Stomach smooth muscle (tissue), 2 donors: ENCODE measurements around the gene SEPTIN6.

Experiments used
- H3K27ac ChIP-seq: one replicate; pipeline ENCODE4 v1.7.0; 2013; ENCODE audit warnings: mild to moderate bottlenecking, low read length, inconsistent platforms
- H3K27me3 ChIP-seq, 2 donors: one replicate each; pipeline ENCODE4 v1.7.0; 2013; ENCODE audit warnings: low read length in 2 of 2; ENCODE audit not compliant: insufficient read depth in 2 of 2, control insufficient read depth in 1 of 2
- H3K36me3 ChIP-seq, 2 donors: one replicate each; pipeline ENCODE4 v1.7.0; 2013; ENCODE audit warnings: low read length in 2 of 2; ENCODE audit not compliant: control insufficient read depth in 2 of 2, insufficient read depth in 2 of 2
- H3K4me1 ChIP-seq: one replicate; pipeline ENCODE4 v1.7.0; 2013; ENCODE audit warnings: low read length; ENCODE audit not compliant: control insufficient read depth, insufficient read depth
- H3K4me3 ChIP-seq, 2 donors: one replicate each; pipeline ENCODE4 v1.7.0; 2013; ENCODE audit warnings: low read length in 2 of 2
- H3K9ac ChIP-seq, 2 donors: one replicate each; pipeline ENCODE4 v1.7.0; 2013; ENCODE audit warnings: low read length in 2 of 2, mild to moderate bottlenecking in 1 of 2
- H3K9me3 ChIP-seq, 2 donors: one replicate each; pipeline ENCODE4 v1.7.0; 2013; ENCODE audit warnings: low read length in 2 of 2; ENCODE audit not compliant: control insufficient read depth in 2 of 2
- donor health status: healthy.
- donor health status: Pancreatic carcinoma.

The SEPTIN6 gene

DNA sequence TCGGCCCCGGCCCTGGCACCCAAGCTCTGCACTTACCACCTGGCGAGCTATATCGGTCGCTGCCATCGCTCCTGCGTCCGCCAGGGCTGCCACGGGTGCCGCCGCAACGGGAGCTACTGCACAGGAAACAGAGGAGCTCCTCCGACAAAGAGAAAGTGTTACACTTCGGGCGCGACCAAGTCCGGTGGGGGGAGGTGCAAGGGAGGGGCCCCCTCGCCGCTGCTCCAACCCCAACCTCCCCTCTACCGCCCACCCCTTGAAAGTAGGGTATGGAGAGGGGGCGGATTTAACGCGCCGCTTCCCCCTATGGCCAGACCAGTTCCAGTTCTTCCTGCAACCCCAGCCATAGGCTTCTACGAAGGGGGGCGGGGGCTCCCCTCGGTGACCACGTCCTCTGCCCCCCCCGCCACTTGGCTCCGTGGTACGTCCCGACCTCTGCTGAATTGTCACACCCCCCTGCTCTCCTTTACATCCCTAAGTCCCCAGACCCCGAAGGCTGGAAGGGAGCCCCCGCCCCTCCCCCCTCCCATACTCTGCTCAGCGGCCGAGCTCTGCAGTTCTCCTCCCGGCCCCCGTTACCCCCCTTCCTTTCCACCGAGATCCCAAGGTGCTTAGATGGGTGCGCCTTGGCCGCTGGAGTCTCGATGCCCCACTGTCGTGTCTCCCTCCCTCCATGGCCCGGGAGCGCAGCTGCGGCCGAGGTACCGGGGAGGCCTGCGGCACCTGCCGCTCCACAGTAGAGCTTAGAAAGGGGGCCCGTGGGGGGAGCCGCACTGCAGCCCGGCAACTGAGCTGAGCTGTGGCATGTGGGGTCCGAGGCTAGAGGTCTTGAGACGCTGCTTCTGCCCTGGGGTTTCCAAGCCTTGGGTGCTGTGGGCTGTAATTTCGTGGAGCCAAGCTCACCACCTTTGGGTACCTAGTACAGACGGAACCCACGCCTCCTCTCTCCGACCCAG lies at the start of gene SEPTIN6:
SEPTIN6 (minus strand) TSS at position 129 of the 956 bp plus-strand sequence; CDS start at position 66, 63 bp downstream.
- Histone ChIP-seq H3K9ac (peak within 1 kb of the TSS; percentile 51 to 69), H3K27ac (peak within 1 kb of the TSS; percentile 75), H3K9me3 (no peaks in the 10 kb centered on the region), H3K36me3 (no peaks in the 10 kb centered on the region), H3K4me3 (peak within 1 kb of the TSS; percentile 65 to 76), H3K4me1 (peaks cover 14% of the 10 kb centered on the region), H3K27me3 (no peaks in the 10 kb centered on the region)

DNA sequence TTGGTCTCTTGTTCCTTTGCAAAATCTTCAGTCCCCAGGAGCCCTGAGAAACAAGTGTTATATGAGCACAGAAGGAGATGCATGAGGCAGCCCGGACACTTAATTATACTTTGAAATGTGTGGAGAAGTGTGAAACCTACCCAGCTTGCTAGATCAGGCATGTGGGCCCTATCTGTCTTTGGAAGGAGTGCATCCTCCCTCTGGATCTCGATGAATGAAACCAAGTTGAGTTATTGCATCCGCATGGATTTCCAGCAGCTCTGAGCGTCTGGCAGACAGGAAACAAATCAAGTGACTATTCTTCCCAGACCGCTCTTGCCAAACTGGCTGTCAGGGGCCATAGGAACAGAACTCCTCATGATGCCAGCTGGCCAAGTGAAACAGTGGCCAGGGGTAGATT lies 45.8 kb upstream of the SEPTIN6 start:
- Histone ChIP-seq H3K4me3 (no peak overlapping the region), H3K27ac (no peak overlapping the region), H3K27me3 (peaks cover 0 to 9% of the 10 kb centered on the region in 2 donors), H3K36me3 (no peaks in the 10 kb centered on the region), H3K9ac (no peak overlapping the region), H3K4me1 (peaks cover 6% of the 10 kb centered on the region), H3K9me3 (no peaks in the 10 kb centered on the region)

DNA sequence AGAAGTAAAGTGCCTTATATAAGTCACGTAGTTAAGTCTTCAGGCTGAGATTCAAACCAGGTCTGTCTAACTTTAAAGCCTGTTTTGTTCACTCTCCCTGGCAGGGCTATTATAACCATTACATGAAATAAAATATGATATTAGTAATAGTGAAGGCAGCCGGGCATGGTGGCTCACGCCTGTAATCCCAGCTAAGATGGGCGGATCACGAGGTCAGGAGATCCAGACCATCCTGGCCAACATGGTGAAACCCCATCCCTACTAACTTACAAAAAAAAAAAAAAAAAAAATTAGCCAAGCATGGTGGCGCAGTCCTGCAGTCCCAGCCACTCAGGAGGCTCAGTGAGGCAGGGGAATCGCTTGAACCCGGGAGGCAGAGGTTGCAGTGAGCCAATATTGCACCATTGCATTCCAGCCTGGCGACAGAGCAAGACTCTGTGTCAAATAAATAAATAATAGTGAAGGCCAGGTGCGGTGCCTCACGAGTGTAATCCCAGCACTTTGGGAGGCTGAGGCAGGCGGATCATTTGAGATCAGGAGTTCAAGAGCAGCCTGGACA lies 43.3 kb upstream of the SEPTIN6 start:
- peaks cover 6% of the 10 kb centered on the region for H3K4me1 ChIP-seq
- H3K9ac ChIP-seq = no peak overlapping the region
- no peaks in the 10 kb centered on the region for H3K36me3 ChIP-seq
- H3K27ac ChIP-seq = no peak overlapping the region
- peaks cover 0 to 12% of the 10 kb centered on the region in 2 donors for H3K27me3 ChIP-seq
- no peak overlapping the region for H3K4me3 ChIP-seq
- no peaks in the 10 kb centered on the region for H3K9me3 ChIP-seq

- no peak overlapping the region for H3K27ac ChIP-seq
- no peak overlapping the region for H3K4me3 ChIP-seq
- no peaks in the 10 kb centered on the region for H3K36me3 ChIP-seq
- peaks cover 0 to 13% of the 10 kb centered on the region in 2 donors for H3K27me3 ChIP-seq
- no peaks in the 10 kb centered on the region for H3K9me3 ChIP-seq
- no peak overlapping the region for H3K9ac ChIP-seq
- peaks cover 6% of the 10 kb centered on the region for H3K4me1 ChIP-seq
These were observed 42.5 kb upstream of the SEPTIN6 start for GRCh38 chrX:119735467-119735866.

DNA sequence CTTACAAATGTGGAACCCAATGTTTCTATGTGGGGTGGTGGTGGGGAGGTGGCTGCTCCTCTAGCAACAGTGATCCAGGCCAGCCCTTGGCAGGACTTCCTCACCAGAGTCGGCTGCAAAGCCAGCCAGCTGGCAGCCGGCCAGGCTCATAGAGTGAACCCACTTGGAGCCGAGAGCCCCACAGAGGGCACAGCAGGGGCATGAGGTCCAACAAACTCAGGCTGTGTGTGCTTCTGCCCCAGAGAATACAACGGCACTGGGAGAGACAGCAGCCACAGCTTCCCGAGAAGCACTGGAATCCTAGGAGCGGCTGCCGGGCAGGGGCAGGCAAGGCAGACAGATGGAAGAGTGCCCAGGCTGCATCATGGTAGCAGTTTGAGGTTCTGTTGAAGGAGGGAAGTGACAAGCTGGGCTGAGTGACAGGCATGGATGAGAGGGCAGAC lies 42.0 kb upstream of the SEPTIN6 start:
- H3K4me3 ChIP-seq = peak overlapping the region in 1 of 2 donors; percentile 40
- H3K9me3 ChIP-seq = no peaks in the 10 kb centered on the region
- H3K9ac ChIP-seq = no peak overlapping the region
- H3K36me3 ChIP-seq = no peaks in the 10 kb centered on the region
- H3K27ac ChIP-seq = no peak overlapping the region
- peaks cover 6% of the 10 kb centered on the region for H3K4me1 ChIP-seq
- peaks cover 0 to 13% of the 10 kb centered on the region in 2 donors for H3K27me3 ChIP-seq

DNA sequence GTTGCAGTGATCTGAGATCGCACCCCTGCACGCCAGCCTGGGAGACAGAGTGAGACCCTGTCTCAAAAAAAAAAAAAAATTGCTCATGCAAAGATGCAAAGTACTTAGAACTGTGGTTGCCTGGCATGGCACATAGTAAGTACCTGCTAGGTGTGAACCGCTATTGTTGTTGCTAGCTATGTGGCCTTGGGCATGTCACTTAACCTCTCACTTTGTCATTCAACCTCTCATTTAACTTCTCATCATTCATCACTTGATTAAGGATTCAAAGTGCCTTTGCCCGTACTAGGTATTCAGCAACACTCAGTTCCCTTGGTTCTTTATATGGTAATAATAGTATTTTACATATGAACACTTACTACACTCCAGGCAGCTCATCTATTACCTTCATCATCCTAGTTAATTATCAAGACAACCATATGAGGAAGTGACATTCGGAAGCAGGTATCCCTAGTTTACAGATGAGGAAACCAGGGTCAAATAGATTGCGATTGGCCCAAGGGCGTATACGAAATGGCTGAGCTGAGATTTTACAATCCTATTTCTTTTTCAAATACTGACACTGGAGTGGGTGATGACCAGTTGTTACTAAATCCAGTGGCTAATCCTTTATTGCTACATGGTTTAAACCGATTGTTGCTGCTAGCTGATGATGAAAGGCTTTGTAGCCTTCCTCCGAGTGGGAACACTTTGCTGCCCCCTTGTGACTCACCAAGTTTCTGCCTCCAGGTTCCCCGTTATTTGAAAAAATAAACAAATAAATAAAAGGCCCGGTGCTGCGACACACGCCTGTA lies 36.6 kb upstream of the SEPTIN6 start:
- H3K4me1 ChIP-seq = peaks cover 2% of the 10 kb centered on the region
- H3K27ac ChIP-seq = no peak overlapping the region
- H3K9me3 ChIP-seq = no peaks in the 10 kb centered on the region
- H3K4me3 ChIP-seq = no peak overlapping the region
- no peaks in the 10 kb centered on the region for H3K36me3 ChIP-seq
- H3K9ac ChIP-seq = no peak overlapping the region
- H3K27me3 ChIP-seq = peaks cover 0 to 4% of the 10 kb centered on the region in 2 donors

- no peaks in the 10 kb centered on the region for H3K36me3 ChIP-seq
- no peak overlapping the region for H3K4me3 ChIP-seq
- no peak overlapping the region for H3K27ac ChIP-seq
- no peak overlapping the region for H3K9ac ChIP-seq
- H3K27me3 ChIP-seq = peaks cover 0 to 4% of the 10 kb centered on the region in 2 donors
- no peaks in the 10 kb centered on the region for H3K4me1 ChIP-seq
- no peaks in the 10 kb centered on the region for H3K9me3 ChIP-seq
These were observed 35.5 kb upstream of the SEPTIN6 start for GRCh38 chrX:119728487-119728886.

DNA sequence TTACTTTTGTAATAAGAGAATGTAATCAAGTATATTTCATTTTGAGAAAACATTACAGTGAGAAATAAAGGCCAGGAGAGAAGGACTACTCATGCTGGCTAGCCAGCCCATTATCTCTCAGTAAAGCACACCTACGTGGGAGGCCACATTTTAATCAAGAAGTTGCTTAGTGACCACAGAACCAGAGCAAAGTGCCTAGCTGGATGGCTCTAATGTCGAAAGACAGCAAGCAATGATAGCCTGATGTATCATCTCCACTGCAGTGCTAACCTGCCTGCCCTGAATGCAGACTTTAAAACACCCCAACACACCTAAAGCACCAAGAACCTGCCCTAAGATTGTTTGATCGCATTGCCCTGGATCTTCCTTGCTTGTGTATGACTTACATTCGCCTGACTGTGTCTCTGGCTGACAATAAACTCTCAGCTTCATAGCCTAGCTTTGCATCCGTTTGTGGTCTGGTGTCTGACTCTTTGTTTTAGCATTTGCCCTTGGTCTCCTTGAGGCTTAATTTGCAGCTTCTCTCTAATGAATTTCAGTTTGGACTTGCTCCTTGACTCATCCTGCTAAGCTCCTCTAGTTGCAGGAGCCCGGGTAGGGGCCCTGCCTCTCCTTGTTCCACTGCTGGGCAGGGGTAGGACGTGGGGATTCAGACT lies 34.1 kb upstream of the SEPTIN6 start:
- no peak overlapping the region for H3K27ac ChIP-seq
- H3K4me3 ChIP-seq = no peak overlapping the region
- no peak overlapping the region for H3K9ac ChIP-seq
- peaks cover 0 to 4% of the 10 kb centered on the region in 2 donors for H3K27me3 ChIP-seq
- H3K4me1 ChIP-seq = no peaks in the 10 kb centered on the region
- H3K9me3 ChIP-seq = no peaks in the 10 kb centered on the region
- H3K36me3 ChIP-seq = no peaks in the 10 kb centered on the region

GRCh38 chrX:119721926-119722325 lies 29.0 kb upstream of the SEPTIN6 start:
- Histone ChIP-seq H3K9ac (no peak overlapping the region), H3K4me3 (no peak overlapping the region)

DNA sequence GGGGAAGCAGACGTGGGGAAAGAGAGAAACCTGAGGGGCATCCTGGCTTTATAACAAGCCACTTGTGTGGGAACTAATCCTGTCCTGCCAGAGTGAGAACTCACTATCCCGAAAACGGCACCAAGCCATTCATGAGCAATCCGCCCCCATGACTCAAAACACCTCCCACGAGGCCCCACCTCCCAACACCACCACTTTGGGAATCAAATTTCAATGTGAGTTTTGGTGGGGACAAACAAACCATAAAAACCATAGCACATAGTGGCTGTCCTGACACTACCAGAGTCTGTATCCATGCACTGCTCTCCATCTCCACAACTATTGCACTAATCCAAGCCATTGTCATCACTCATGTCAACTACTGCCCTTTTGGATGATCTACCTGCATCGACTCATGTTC lies 28.5 kb upstream of the SEPTIN6 start:
- Histone ChIP-seq H3K4me3 (no peak overlapping the region), H3K27ac (no peak overlapping the region), H3K9me3 (no peaks in the 10 kb centered on the region), H3K4me1 (no peaks in the 10 kb centered on the region), H3K36me3 (no peaks in the 10 kb centered on the region), H3K27me3 (no peaks in the 10 kb centered on the region), H3K9ac (no peak overlapping the region)

More at GRCh38 chrX:119721926-119722325, 29.0 kb upstream of the SEPTIN6 start:
- Histone ChIP-seq H3K4me1 (no peaks in the 10 kb centered on the region), H3K9me3 (no peaks in the 10 kb centered on the region), H3K27ac (no peak overlapping the region), H3K36me3 (no peaks in the 10 kb centered on the region), H3K27me3 (no peaks in the 10 kb centered on the region)
